H9 (cell line): Measurements from ENCODE around the gene INTS3. TPM values are rescaled to one million over a fixed set of nuclear protein-coding genes. Genes with fewer than 3 reads are reported as not detected.
A peak's percentile ranks its signal among the peaks of the same experiment; 100 is the strongest.

Experiments
- DNase-seq: peaks from one replicate; pipeline ENCODE4 v3.0.0-alpha.2; 2017
- H2AFZ ChIP-seq: one replicate; pipeline ENCODE4 v1.6.1; 2013; ENCODE audit warnings: mild to moderate bottlenecking, low read length, control low read depth, moderate library complexity
- H2AK5ac ChIP-seq: 2 replicates; pipeline ENCODE4 v1.6.1; 2013; ENCODE audit warnings: low read length, control low read depth, mixed read lengths; ENCODE audit not compliant: insufficient read length
- H2BK120ac ChIP-seq: one replicate; pipeline ENCODE4 v1.6.1; 2013; ENCODE audit warnings: low read depth, mild to moderate bottlenecking, low read length, control low read depth, inconsistent platforms; ENCODE audit not compliant: poor library complexity, severe bottlenecking
- H2BK12ac ChIP-seq: 2 replicates; pipeline ENCODE4 v1.6.1; 2013; ENCODE audit warnings: low read length, control low read depth, mixed read lengths, low read depth; ENCODE audit not compliant: insufficient read length
- H2BK15ac ChIP-seq: 2 replicates; pipeline ENCODE4 v1.6.1; 2013; ENCODE audit warnings: low read depth, low read length, control low read depth
- H2BK20ac ChIP-seq: one replicate; pipeline ENCODE4 v1.6.1; 2013; ENCODE audit warnings: low read depth, mild to moderate bottlenecking, low read length, control low read depth, inconsistent platforms; ENCODE audit not compliant: poor library complexity, severe bottlenecking
- H2BK5ac ChIP-seq: 2 replicates; pipeline ENCODE4 v1.6.1; 2013; ENCODE audit warnings: low read length, control low read depth, mixed read lengths; ENCODE audit not compliant: insufficient read length
- H3K14ac ChIP-seq: 2 replicates; pipeline ENCODE4 v1.6.1; 2013; ENCODE audit warnings: low read length, control low read depth; ENCODE audit not compliant: insufficient read depth
- H3K18ac ChIP-seq: 2 replicates; pipeline ENCODE4 v1.6.1; 2013; ENCODE audit warnings: low read depth, mild to moderate bottlenecking, mixed read lengths, low read length, control low read depth; ENCODE audit not compliant: insufficient read length
- H3K23ac ChIP-seq: 2 replicates; pipeline ENCODE4 v1.6.1; 2013; ENCODE audit warnings: low read length, control low read depth, mixed read lengths, low read depth; ENCODE audit not compliant: insufficient read length
- H3K23me2 ChIP-seq: 2 replicates; pipeline ENCODE4 v1.6.1; 2013; ENCODE audit warnings: low read depth, mild to moderate bottlenecking, mixed read lengths, low read length, control low read depth; ENCODE audit not compliant: insufficient read length, poor library complexity, severe bottlenecking
- H3K27ac ChIP-seq: 2 replicates; pipeline ENCODE4 v1.5.1; 2013; ENCODE audit warnings: low read length, control low read depth, mixed read lengths, low read depth; ENCODE audit not compliant: insufficient read length
- H3K27me3 ChIP-seq: 2 replicates; pipeline ENCODE4 v1.6.1; 2013; ENCODE audit warnings: low read length, control low read depth, inconsistent platforms; ENCODE audit not compliant: insufficient read depth
- H3K4ac ChIP-seq: 2 replicates; pipeline ENCODE4 v1.6.1; 2013; ENCODE audit warnings: low read depth, mild to moderate bottlenecking, control low read depth, inconsistent platforms, low read length, moderate library complexity
- H3K4me1 ChIP-seq: 2 replicates; pipeline ENCODE4 v1.6.1; 2013; ENCODE audit warnings: low read length, control low read depth, inconsistent platforms; ENCODE audit not compliant: insufficient read depth
- H3K4me2 ChIP-seq: 2 replicates; pipeline ENCODE4 v1.6.1; 2013; ENCODE audit warnings: low read length, control low read depth, mixed read lengths; ENCODE audit not compliant: insufficient read length, insufficient read depth
- H3K56ac ChIP-seq: 2 replicates; pipeline ENCODE4 v1.6.1; 2013; ENCODE audit warnings: low read depth, mild to moderate bottlenecking, mixed read lengths, low read length, control low read depth; ENCODE audit not compliant: insufficient read length
- H3K79me1 ChIP-seq: 2 replicates; pipeline ENCODE4 v1.6.1; 2013; ENCODE audit warnings: low read depth, mild to moderate bottlenecking, moderate library complexity, low read length, control low read depth, inconsistent platforms; ENCODE audit not compliant: insufficient read depth, poor library complexity, severe bottlenecking
- H3K79me2 ChIP-seq: 2 replicates; pipeline ENCODE4 v1.6.1; 2013; ENCODE audit warnings: low read length, control low read depth, inconsistent platforms; ENCODE audit not compliant: insufficient read depth
- H3K9ac ChIP-seq: 2 replicates; pipeline ENCODE4 v1.6.1; 2013; ENCODE audit warnings: low read length, control low read depth, mixed read lengths; ENCODE audit not compliant: insufficient read length; ENCODE audit errors: extremely low read depth
- H3K9me3 ChIP-seq: one replicate; pipeline ENCODE4 v1.6.1; 2013; ENCODE audit warnings: low read depth, low read length, inconsistent platforms; ENCODE audit not compliant: control insufficient read depth
- H3T11ph ChIP-seq: one replicate; pipeline ENCODE4 v1.6.1; 2013; ENCODE audit warnings: mild to moderate bottlenecking, low read length, control low read depth, inconsistent platforms
- H4K20me1 ChIP-seq: one replicate; pipeline ENCODE4 v1.6.1; 2013; ENCODE audit not compliant: control insufficient read depth, insufficient read length, insufficient read depth
- H4K5ac ChIP-seq: 2 replicates; pipeline ENCODE4 v1.6.1; 2013; ENCODE audit warnings: low read depth, mild to moderate bottlenecking, mixed read lengths, low read length, control low read depth; ENCODE audit not compliant: insufficient read length
- H4K8ac ChIP-seq: replicated peaks from 2 replicates; pipeline ENCODE4 v1.6.1; 2013; ENCODE audit warnings: low read length, control low read depth, mixed read lengths, low read depth; ENCODE audit not compliant: insufficient read length
- H4K91ac ChIP-seq: 2 replicates; pipeline ENCODE4 v1.6.1; 2013; ENCODE audit warnings: low read depth, mild to moderate bottlenecking, moderate library complexity, mixed read lengths, low read length, control low read depth; ENCODE audit not compliant: insufficient read length
- H3K27ac Mint-ChIP-seq, 3 experiments: 2 replicates in 2 of 3; 3 replicates in 1 of 3; pipeline ENCODE4 v1.8.0; 2020 to 2021; ENCODE audit warnings: mixed read lengths in 3 of 3, mild to moderate bottlenecking in 1 of 3, moderate library complexity in 1 of 3
- H3K27me3 Mint-ChIP-seq: 2 replicates; pipeline ENCODE4 v1.8.0; 2021; ENCODE audit warnings: low read depth, mild to moderate bottlenecking, moderate library complexity, mixed read lengths
- H3K36me3 Mint-ChIP-seq, 3 experiments: 2 replicates in 2 of 3; 3 replicates in 1 of 3; pipeline ENCODE4 v1.8.0; 2020 to 2021; ENCODE audit warnings: low read depth in 3 of 3, mixed read lengths in 3 of 3; ENCODE audit not compliant: insufficient read depth in 1 of 3
- H3K4me1 Mint-ChIP-seq, 2 experiments: 2 replicates each; pipeline ENCODE4 v1.8.0; 2020; ENCODE audit warnings: mixed read lengths in 2 of 2
- H3K4me3 Mint-ChIP-seq, 2 experiments: 2 replicates in 1 of 2; 3 replicates in 1 of 2; pipeline ENCODE4 v1.8.0; 2020 to 2021; ENCODE audit warnings: mild to moderate bottlenecking in 2 of 2, mixed read lengths in 2 of 2, moderate library complexity in 1 of 2
- H3K9me3 Mint-ChIP-seq, 2 experiments: 2 replicates in 1 of 2; 3 replicates in 1 of 2; pipeline ENCODE4 v1.8.0; 2020; ENCODE audit warnings: mild to moderate bottlenecking in 2 of 2, mixed read lengths in 2 of 2, moderate library complexity in 1 of 2
- WGBS: extraction: QIAGEN DNeasy Blood & Tissue Kit; methylation state at CpG from one replicate; pipeline ENCODE4 v1.1.7; 2013; ENCODE audit warnings: missing lambda C conversion rate, low lambda C conversion rate, mixed read lengths; ENCODE audit not compliant: insufficient read length; ENCODE audit errors: extremely low coverage; 5-methylcytosine and 5-hydroxymethylcytosine counted together
- total RNA-seq: library from RNA; stranded (reverse); gene quantifications from 2 replicates; pipeline ENCODE4 v1.2.1, GENCODE V29; 2021
- TF ChIP-seq, protein P1 (sequence below): fragments of 200-600 bp; sonication (generic); conservative IDR thresholded peaks from 3 replicates; pipeline ENCODE4 v1.8.0; 2021; ENCODE audit warnings: antibody characterized with exemption, mild to moderate bottlenecking

The INTS3 gene
- total RNA-seq, 1 experiment from 2014 or later, result 67.1 TPM

GRCh38 chr1:153793261-153793972, 65.6 kb downstream of the INTS3 start:
- TF ChIP-seq, protein P1, sequence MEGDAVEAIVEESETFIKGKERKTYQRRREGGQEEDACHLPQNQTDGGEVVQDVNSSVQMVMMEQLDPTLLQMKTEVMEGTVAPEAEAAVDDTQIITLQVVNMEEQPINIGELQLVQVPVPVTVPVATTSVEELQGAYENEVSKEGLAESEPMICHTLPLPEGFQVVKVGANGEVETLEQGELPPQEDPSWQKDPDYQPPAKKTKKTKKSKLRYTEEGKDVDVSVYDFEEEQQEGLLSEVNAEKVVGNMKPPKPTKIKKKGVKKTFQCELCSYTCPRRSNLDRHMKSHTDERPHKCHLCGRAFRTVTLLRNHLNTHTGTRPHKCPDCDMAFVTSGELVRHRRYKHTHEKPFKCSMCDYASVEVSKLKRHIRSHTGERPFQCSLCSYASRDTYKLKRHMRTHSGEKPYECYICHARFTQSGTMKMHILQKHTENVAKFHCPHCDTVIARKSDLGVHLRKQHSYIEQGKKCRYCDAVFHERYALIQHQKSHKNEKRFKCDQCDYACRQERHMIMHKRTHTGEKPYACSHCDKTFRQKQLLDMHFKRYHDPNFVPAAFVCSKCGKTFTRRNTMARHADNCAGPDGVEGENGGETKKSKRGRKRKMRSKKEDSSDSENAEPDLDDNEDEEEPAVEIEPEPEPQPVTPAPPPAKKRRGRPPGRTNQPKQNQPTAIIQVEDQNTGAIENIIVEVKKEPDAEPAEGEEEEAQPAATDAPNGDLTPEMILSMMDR, result no peak
- no peak overlapping the region for H4K5ac ChIP-seq
- no peak for DNase-seq
- H2BK20ac ChIP-seq, result no peak overlapping the region
- H3K4ac ChIP-seq, result no peak overlapping the region
- H2AFZ ChIP-seq, result no peak overlapping the region
- Mint-ChIP-seq H3K4me1 (peaks cover 40 to 56% of the 10 kb centered on the region in 2 experiments), H3K36me3 (no peaks in the 10 kb centered on the region), H3K9me3 (no peaks in the 10 kb centered on the region), H3K4me3 (no peak overlapping the region), H3K27me3 (no peaks in the 10 kb centered on the region; the same call in none of the 2 replicates), H3K27ac (peak overlapping the region in 1 of 3 experiments; percentile 59; a peak in 1 of 7 replicates)
- H3K27ac ChIP-seq, result no peak overlapping the region
- no peaks in the 10 kb centered on the region for H3K79me1 ChIP-seq
- no peak overlapping the region for H3K18ac ChIP-seq
- H3K9me3 ChIP-seq, result no peaks in the 10 kb centered on the region
- H3K56ac ChIP-seq, result no peak overlapping the region
- H2BK5ac ChIP-seq, result no peak overlapping the region
- H3K9ac ChIP-seq, result no peak overlapping the region
- no peak overlapping the region for H2BK12ac ChIP-seq
- no peak overlapping the region for H4K8ac ChIP-seq
- H4K20me1 ChIP-seq, result no peaks in the 10 kb centered on the region
- H3K14ac ChIP-seq, result peak overlapping the region; percentile 58; the same call in 1 of the 2 replicates
- no peak overlapping the region for H2BK120ac ChIP-seq
- no peak overlapping the region for H3T11ph ChIP-seq
- H3K79me2 ChIP-seq, result no peaks in the 10 kb centered on the region
- H2AK5ac ChIP-seq, result no peak overlapping the region
- no peak overlapping the region for H2BK15ac ChIP-seq
- H3K4me1 ChIP-seq, result no peaks in the 10 kb centered on the region
- H3K27me3 ChIP-seq, result no peaks in the 10 kb centered on the region
- WGBS, result no CpG with 5 or more reads among the region's 9 CpGs
- no peaks in the 10 kb centered on the region for H3K23me2 ChIP-seq
- H3K23ac ChIP-seq, result no peak overlapping the region
- H3K4me2 ChIP-seq, result no peak overlapping the region
- H4K91ac ChIP-seq, result no peak overlapping the region
